ENCODE results near the gene KBTBD12. TPM values are rescaled to one million over a fixed set of nuclear protein-coding genes. Genes with fewer than 3 reads are reported as not detected.

The KBTBD12 gene
- total and polyA plus RNA-seq, 10 of the 15 experiments (the other 5 are each of a cell fraction or from before 2014, with no cell fraction given): 0.01 to 0.11 TPM; not detected in 8

DNA sequence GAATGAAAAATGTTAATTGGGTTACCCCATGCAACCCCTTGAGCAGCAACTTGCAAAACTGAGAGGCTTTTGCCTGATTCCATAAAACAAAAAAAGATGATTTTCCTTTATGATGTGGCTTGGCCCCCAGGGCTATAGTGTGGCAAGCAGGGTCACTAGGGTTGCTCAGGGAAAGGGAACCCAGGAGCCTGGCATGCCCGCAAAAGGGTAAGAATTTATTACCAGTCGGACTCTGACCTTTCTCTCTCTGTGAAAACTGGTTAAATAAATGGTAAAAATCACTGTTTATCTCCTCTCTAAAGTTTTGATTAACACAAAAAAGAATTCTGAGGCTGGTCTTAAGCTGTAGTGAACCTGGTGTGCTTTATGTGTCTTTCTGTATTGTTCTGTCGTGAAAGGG lies 99.5 kb downstream of the KBTBD12 start:
- Histone ChIP-seq H3K9ac (ENCODE audit: control insufficient read depth, insufficient read depth, low read length) (no peak overlapping the region), H3K36me3 (ENCODE audit: control insufficient read depth in 2 of 2, insufficient read depth in 2 of 2, low read length in 1 of 2) (no peaks in the 10 kb centered on the region), H3K79me2 (ENCODE audit: control insufficient read depth, insufficient read depth, low read length) (no peaks in the 10 kb centered on the region), H3K27ac (ENCODE audit: control insufficient read depth, insufficient read depth) (no peak overlapping the region), H3K27me3 (replicated peaks in 1 of 2; ENCODE audit: control insufficient read depth in 2 of 2, insufficient read depth in 2 of 2, low read length in 1 of 2) (no peaks in the 10 kb centered on the region), H3K4me3 (no peak overlapping the region), H3K4me1 (ENCODE audit: control insufficient read depth, insufficient read depth, low read length) (no peaks in the 10 kb centered on the region), H4K20me1 (ENCODE audit: control insufficient read depth, insufficient read depth) (no peaks in the 10 kb centered on the region), H2AFZ (ENCODE audit: control insufficient read depth, low read depth, low read length) (no peak overlapping the region), H3K4me2 (ENCODE audit: control insufficient read depth, insufficient read depth) (no peak overlapping the region), H3K9me3 (replicated peaks; ENCODE audit: control insufficient read depth, insufficient read depth, low read length) (no peaks in the 10 kb centered on the region)
- BruUV-seq (replicated peaks): no TSS peak
- RAD21 ChIA-PET (ENCODE audit: unreplicated experiment): no interaction called here
- no peak for ATAC-seq
- no peak for FAIRE-seq
- POLR2A ChIA-PET: no interaction called here
- 63% methylated on average over 3 of the region's 3 CpGs for WGBS (ENCODE audit: insufficient coverage, insufficient replicate concordance, low lambda C conversion rate, missing lambda C conversion rate)
- SMC1A ChIA-PET (ENCODE audit: uncharacterized antibody, unreplicated experiment): no interaction called here
- TF ChIP-seq, protein P1, sequence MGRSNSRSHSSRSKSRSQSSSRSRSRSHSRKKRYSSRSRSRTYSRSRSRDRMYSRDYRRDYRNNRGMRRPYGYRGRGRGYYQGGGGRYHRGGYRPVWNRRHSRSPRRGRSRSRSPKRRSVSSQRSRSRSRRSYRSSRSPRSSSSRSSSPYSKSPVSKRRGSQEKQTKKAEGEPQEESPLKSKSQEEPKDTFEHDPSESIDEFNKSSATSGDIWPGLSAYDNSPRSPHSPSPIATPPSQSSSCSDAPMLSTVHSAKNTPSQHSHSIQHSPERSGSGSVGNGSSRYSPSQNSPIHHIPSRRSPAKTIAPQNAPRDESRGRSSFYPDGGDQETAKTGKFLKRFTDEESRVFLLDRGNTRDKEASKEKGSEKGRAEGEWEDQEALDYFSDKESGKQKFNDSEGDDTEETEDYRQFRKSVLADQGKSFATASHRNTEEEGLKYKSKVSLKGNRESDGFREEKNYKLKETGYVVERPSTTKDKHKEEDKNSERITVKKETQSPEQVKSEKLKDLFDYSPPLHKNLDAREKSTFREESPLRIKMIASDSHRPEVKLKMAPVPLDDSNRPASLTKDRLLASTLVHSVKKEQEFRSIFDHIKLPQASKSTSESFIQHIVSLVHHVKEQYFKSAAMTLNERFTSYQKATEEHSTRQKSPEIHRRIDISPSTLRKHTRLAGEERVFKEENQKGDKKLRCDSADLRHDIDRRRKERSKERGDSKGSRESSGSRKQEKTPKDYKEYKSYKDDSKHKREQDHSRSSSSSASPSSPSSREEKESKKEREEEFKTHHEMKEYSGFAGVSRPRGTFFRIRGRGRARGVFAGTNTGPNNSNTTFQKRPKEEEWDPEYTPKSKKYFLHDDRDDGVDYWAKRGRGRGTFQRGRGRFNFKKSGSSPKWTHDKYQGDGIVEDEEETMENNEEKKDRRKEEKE (IDR thresholded peaks at IDR 0.05): no peak
- TF ChIP-seq MTA3 (IDR thresholded peaks at IDR 0.05; ENCODE audit: borderline replicate concordance, low read length) (no peak), ZNF622 (IDR thresholded peaks at IDR 0.05) (no peak), RELB (IDR thresholded peaks at IDR 0.05; ENCODE audit: low read depth) (no peak), TCF7 (IDR thresholded peaks at IDR 0.05; ENCODE audit: borderline replicate concordance) (no peak), CBX3 (IDR thresholded peaks at IDR 0.05; ENCODE audit: borderline replicate concordance, low read depth) (no peak), USF2 (IDR thresholded peaks at IDR 0.05; ENCODE audit: borderline replicate concordance, low read depth, low read length) (no peak), MLLT1 (IDR thresholded peaks at IDR 0.05) (no peak), CREB1 (IDR thresholded peaks at IDR 0.05; ENCODE audit: low read depth) (no peak), HDGF (IDR thresholded peaks at IDR 0.05) (no peak), EGR1 (IDR thresholded peaks at IDR 0.05; ENCODE audit: borderline replicate concordance in 1 of 2, low read depth in 2 of 2, low read length in 2 of 2) (no peak), STAT1 (conservative IDR thresholded peaks at IDR 0.05) (no peak), IRF3 (IDR thresholded peaks at IDR 0.05) (no peak)
- TF ChIP-seq, protein P2, sequence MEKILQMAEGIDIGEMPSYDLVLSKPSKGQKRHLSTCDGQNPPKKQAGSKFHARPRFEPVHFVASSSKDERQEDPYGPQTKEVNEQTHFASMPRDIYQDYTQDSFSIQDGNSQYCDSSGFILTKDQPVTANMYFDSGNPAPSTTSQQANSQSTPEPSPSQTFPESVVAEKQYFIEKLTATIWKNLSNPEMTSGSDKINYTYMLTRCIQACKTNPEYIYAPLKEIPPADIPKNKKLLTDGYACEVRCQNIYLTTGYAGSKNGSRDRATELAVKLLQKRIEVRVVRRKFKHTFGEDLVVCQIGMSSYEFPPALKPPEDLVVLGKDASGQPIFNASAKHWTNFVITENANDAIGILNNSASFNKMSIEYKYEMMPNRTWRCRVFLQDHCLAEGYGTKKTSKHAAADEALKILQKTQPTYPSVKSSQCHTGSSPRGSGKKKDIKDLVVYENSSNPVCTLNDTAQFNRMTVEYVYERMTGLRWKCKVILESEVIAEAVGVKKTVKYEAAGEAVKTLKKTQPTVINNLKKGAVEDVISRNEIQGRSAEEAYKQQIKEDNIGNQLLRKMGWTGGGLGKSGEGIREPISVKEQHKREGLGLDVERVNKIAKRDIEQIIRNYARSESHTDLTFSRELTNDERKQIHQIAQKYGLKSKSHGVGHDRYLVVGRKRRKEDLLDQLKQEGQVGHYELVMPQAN (conservative IDR thresholded peaks at IDR 0.05): no peak
- intact Hi-C loops (cut with micrococcal nuclease; ENCODE audit: unreplicated experiment) (no loop called here), in situ Hi-C loops (cut with MboI) (no loop called here)
- no peak for DNase-seq (ENCODE audit: low read depth, low spot score)
- CTCF ChIA-PET: no interaction called here

Data from GM12878 (cell line).